Liver (tissue), 9 donors: Measurements from ENCODE around the gene WWOX. TPM values are rescaled to one million over a fixed set of nuclear protein-coding genes. Genes with fewer than 3 reads are reported as not detected.

Source experiments
- DNase-seq: peaks from one replicate; pipeline ENCODE4 v3.0.0-alpha.2; 2017; ENCODE audit warnings: low spot score
- H3K27ac ChIP-seq, 2 donors: one replicate each; pipeline ENCODE4 v1.7.0; 2013; ENCODE audit warnings: inconsistent platforms in 2 of 2, low read length in 2 of 2, control low read depth in 1 of 2, low read depth in 1 of 2, mild to moderate bottlenecking in 1 of 2
- H3K27me3 ChIP-seq, 4 donors: one replicate each; pipeline versions ENCODE4 v1.6.1 to v1.7.0; 2013; ENCODE audit warnings: low read length in 3 of 4, inconsistent platforms in 1 of 4, mild to moderate bottlenecking in 1 of 4, moderate library complexity in 1 of 4; ENCODE audit not compliant: control insufficient read depth in 4 of 4, insufficient read depth in 4 of 4
- H3K36me3 ChIP-seq, 4 donors: one replicate each; pipeline versions ENCODE4 v1.6.1 to v1.7.0; 2013; ENCODE audit warnings: low read length in 3 of 4, mild to moderate bottlenecking in 3 of 4, low read depth in 1 of 4, moderate library complexity in 1 of 4; ENCODE audit not compliant: control insufficient read depth in 4 of 4, insufficient read depth in 3 of 4
- H3K4me1 ChIP-seq, 4 donors: one replicate each; pipeline versions ENCODE4 v1.6.1 to v1.7.0; 2013; ENCODE audit warnings: low read length in 3 of 4, mild to moderate bottlenecking in 3 of 4, moderate library complexity in 1 of 4; ENCODE audit not compliant: control insufficient read depth in 4 of 4, insufficient read depth in 4 of 4
- H3K4me3 ChIP-seq, 3 donors: one replicate each; pipeline versions ENCODE4 v1.6.1 to v1.7.0; 2013; ENCODE audit warnings: low read length in 3 of 3, control low read depth in 1 of 3, low read depth in 1 of 3, mild to moderate bottlenecking in 1 of 3
- H3K9ac ChIP-seq, 2 donors: one replicate each; pipeline ENCODE4 v1.7.0; 2013; ENCODE audit warnings: low read length in 2 of 2, mild to moderate bottlenecking in 2 of 2, moderate library complexity in 2 of 2, control low read depth in 1 of 2, low read depth in 1 of 2
- H3K9me3 ChIP-seq, 4 donors: one replicate each; pipeline versions ENCODE4 v1.6.1 to v1.7.0; 2013; ENCODE audit warnings: low read length in 3 of 4; ENCODE audit not compliant: control insufficient read depth in 4 of 4
- ATF3 ChIP-seq: IDR thresholded peaks from 2 replicates; pipeline ENCODE4 v1.6.1; 2016; ENCODE audit warnings: antibody characterized with exemption
- CTCF ChIP-seq: fragments of 150-350 bp; IDR thresholded peaks from 2 replicates; pipeline ENCODE4 v1.5.1; 2017; ENCODE audit warnings: improper control_type of control experiment, low read depth, low read length; ENCODE audit not compliant: missing input control
- EGR1 ChIP-seq, 2 donors: IDR thresholded peaks; 2 replicates each; pipeline ENCODE4 v1.6.1; 2016 to 2018; ENCODE audit warnings: antibody characterized with exemption in 2 of 2, low read depth in 2 of 2
- FOXA1 ChIP-seq: IDR thresholded peaks from 2 replicates; pipeline ENCODE4 v1.6.1; 2016; ENCODE audit warnings: antibody characterized with exemption
- FOXA2 ChIP-seq: IDR thresholded peaks from 2 replicates; pipeline ENCODE4 v1.6.1; 2016; ENCODE audit warnings: antibody characterized with exemption
- GABPA ChIP-seq, 2 donors: IDR thresholded peaks in 1 of 2; conservative IDR thresholded peaks in 1 of 2; 2 replicates each; pipeline ENCODE4 v1.6.1; 2016; ENCODE audit warnings: antibody characterized with exemption in 2 of 2, mild to moderate bottlenecking in 1 of 2, moderate library complexity in 1 of 2
- HNF4A ChIP-seq, 2 donors: conservative IDR thresholded peaks; 2 replicates each; pipeline ENCODE4 v1.6.1; 2016; ENCODE audit warnings: antibody characterized with exemption in 2 of 2, mild to moderate bottlenecking in 2 of 2
- JUND ChIP-seq, 2 donors: IDR thresholded peaks; 2 replicates each; pipeline ENCODE4 v1.6.1; 2016; ENCODE audit warnings: antibody characterized with exemption in 2 of 2
- MAX ChIP-seq: IDR thresholded peaks from 2 replicates; pipeline ENCODE4 v1.6.1; 2016; ENCODE audit warnings: antibody characterized with exemption
- NR2F2 ChIP-seq: IDR thresholded peaks from 2 replicates; pipeline ENCODE4 v1.6.1; 2016; ENCODE audit warnings: antibody characterized with exemption
- RAD21 ChIP-seq, 2 donors: IDR thresholded peaks; 2 replicates each; pipeline ENCODE4 v1.6.1; 2016; ENCODE audit warnings: antibody characterized with exemption in 2 of 2, mild to moderate bottlenecking in 2 of 2
- REST ChIP-seq: IDR thresholded peaks from 2 replicates; pipeline ENCODE4 v1.6.1; 2016; ENCODE audit warnings: antibody characterized with exemption, mild to moderate bottlenecking
- RXRA ChIP-seq, 2 donors: IDR thresholded peaks; 2 replicates each; pipeline ENCODE4 v1.6.1; 2017 to 2018; ENCODE audit warnings: antibody characterized with exemption in 2 of 2, mild to moderate bottlenecking in 1 of 2
- SP1 ChIP-seq: IDR thresholded peaks from 2 replicates; pipeline ENCODE4 v1.6.1; 2018; ENCODE audit warnings: antibody characterized with exemption, mild to moderate bottlenecking
- TAF1 ChIP-seq: conservative IDR thresholded peaks from 2 replicates; pipeline ENCODE4 v1.6.1; 2016; ENCODE audit warnings: antibody characterized with exemption, mild to moderate bottlenecking
- YY1 ChIP-seq: IDR thresholded peaks from 2 replicates; pipeline ENCODE4 v1.6.1; 2016; ENCODE audit warnings: antibody characterized with exemption, mild to moderate bottlenecking
- ZBTB33 ChIP-seq: IDR thresholded peaks from 2 replicates; pipeline ENCODE4 v1.6.1; 2016; ENCODE audit warnings: antibody characterized with exemption
- WGBS: extraction: QIAGEN DNeasy Blood & Tissue Kit; methylation state at CpG from one replicate; pipeline ENCODE4 v1.1.7; 2013; 5-methylcytosine and 5-hydroxymethylcytosine counted together
- polyA plus RNA-seq, 2 donors: library from polyadenylated mRNA; stranded (reverse) in 1 of 2; unstranded in 1 of 2; fragments of 200-250 nt in 1 of 2; fragments of >200 nt in 1 of 2; fragmentation: Nextera tagmentation in 1 of 2; extraction: Ambion mirVana in 1 of 2; gene quantifications; one replicate each; pipeline versions ENCODE4 v1.2.1 to v1.2.3, GENCODE V29; 2013 to 2015
- total RNA-seq, 2 donors: library from RNA; depleted of rRNA; stranded (reverse); fragments of >200 nt; gene quantifications; one replicate each; pipeline ENCODE4 v1.2.3, GENCODE V29; 2014
- donor health status: healthy.
- donor health status: healthy.
- donor health status: healthy.
- donor health status: healthy.
- donor health status: healthy.

Gene WWOX
- total and polyA plus RNA-seq, 4 donors = 9.8 to 46.0 (median 15.3) TPM

- no peak for DNase-seq
- Histone ChIP-seq H3K4me3 (no peak overlapping the region), H3K9ac (no peak overlapping the region), H3K9me3 (no peaks in the 10 kb centered on the region), H3K27me3 (no peaks in the 10 kb centered on the region), H3K27ac (no peak overlapping the region), H3K36me3 (no peaks in the 10 kb centered on the region), H3K4me1 (peaks cover 0 to 17% (median 10%) of the 10 kb centered on the region in 4 donors)
- WGBS = 97% methylated on average over 2 of the region's 2 CpGs
- TF ChIP-seq SP1 = no peak
- TF ChIP-seq TAF1 = no peak
- no peak for TF ChIP-seq GABPA (IDR thresholded peaks at IDR 0.05 in 1 of 2, conservative IDR thresholded peaks at IDR 0.05 in 1 of 2)
- no peak for TF ChIP-seq ZBTB33
- no peak for TF ChIP-seq MAX
- no peak for TF ChIP-seq JUND (IDR thresholded peaks at IDR 0.05)
- TF ChIP-seq RAD21 (IDR thresholded peaks at IDR 0.05) = no peak
- no peak for TF ChIP-seq NR2F2
- TF ChIP-seq CTCF = no peak
- TF ChIP-seq REST = no peak
- no peak for TF ChIP-seq FOXA1
- no peak for TF ChIP-seq FOXA2
- no peak for TF ChIP-seq RXRA (IDR thresholded peaks at IDR 0.05)
- TF ChIP-seq HNF4A (conservative IDR thresholded peaks at IDR 0.05) = no peak
Measured at GRCh38 chr16:79167893-79168292, 1068.4 kb downstream of the WWOX start.

GRCh38 chr16:79168321-79168720 lies 1068.9 kb downstream of the WWOX start:
- H3K9ac ChIP-seq = no peak overlapping the region
- DNase-seq = no peak
- TF ChIP-seq JUND (IDR thresholded peaks at IDR 0.05) (no peak), YY1 (no peak), GABPA (IDR thresholded peaks at IDR 0.05 in 1 of 2, conservative IDR thresholded peaks at IDR 0.05 in 1 of 2) (no peak), RXRA (IDR thresholded peaks at IDR 0.05) (no peak), SP1 (no peak), ATF3 (no peak), FOXA1 (no peak), HNF4A (conservative IDR thresholded peaks at IDR 0.05) (no peak), RAD21 (IDR thresholded peaks at IDR 0.05) (no peak), FOXA2 (no peak), EGR1 (IDR thresholded peaks at IDR 0.05; ENCODE audit: low read depth in 2 of 2) (no peak)
- 81% methylated on average over 2 of the region's 2 CpGs for WGBS
- no peaks in the 10 kb centered on the region for H3K36me3 ChIP-seq
- H3K27ac ChIP-seq = no peak overlapping the region
- no peaks in the 10 kb centered on the region for H3K27me3 ChIP-seq
- peaks cover 0 to 17% (median 10%) of the 10 kb centered on the region in 4 donors for H3K4me1 ChIP-seq
- H3K4me3 ChIP-seq = no peak overlapping the region
- H3K9me3 ChIP-seq = no peaks in the 10 kb centered on the region
